Vagina (tissue), 2 donors: Measurements from ENCODE around the gene TEAD4. TPM values are rescaled to one million over a fixed set of nuclear protein-coding genes. Genes with fewer than 3 reads are reported as not detected.

Experiments
- DNase-seq, 2 donors: peaks; one replicate each; pipeline ENCODE4 v3.0.0-alpha.2; 2017; ENCODE audit errors: extremely low spot score in 2 of 2
- H3K27ac ChIP-seq: fragments of 200-600 bp; sonication (generic); one replicate; pipeline ENCODE4 v1.5.1; 2019
- H3K27me3 ChIP-seq: fragments of 200-600 bp; sonication (generic); one replicate; pipeline ENCODE4 v1.5.1; 2019
- H3K36me3 ChIP-seq, 2 donors: fragments of 200-600 bp; sonication (generic); one replicate each; pipeline ENCODE4 v1.5.1; 2017 to 2019
- H3K4me1 ChIP-seq: fragments of 200-600 bp; sonication (generic); one replicate; pipeline ENCODE4 v1.5.1; 2019
- H3K4me3 ChIP-seq, 2 donors: fragments of 200-600 bp; sonication (generic); 1 replicate in 1 of 2; 2 replicates in 1 of 2; pipeline ENCODE4 v1.5.1; 2016 to 2019
- H3K9me3 ChIP-seq: fragments of 200-600 bp; sonication (generic); one replicate; pipeline ENCODE4 v1.5.1; 2019
- CTCF ChIP-seq, 3 experiments: fragments of 450-650 bp in 2 of 3; fragments of 200-600 bp in 1 of 3; sonication (generic) in 1 of 3; IDR thresholded peaks; one replicate each; pipeline ENCODE4 v1.5.1; 2017 to 2019; ENCODE audit warnings: antibody characterized with exemption in 3 of 3, mild to moderate bottlenecking in 2 of 3, moderate library complexity in 2 of 3
- POLR2A ChIP-seq, 2 donors: fragments of 450-650 bp; IDR thresholded peaks; one replicate each; pipeline ENCODE4 v1.6.1; 2017; ENCODE audit warnings: antibody characterized with exemption in 2 of 2, mild to moderate bottlenecking in 2 of 2, moderate library complexity in 2 of 2
- POLR2AphosphoS5 ChIP-seq, 2 donors: sonication (generic); formaldehyde crosslinking; IDR thresholded peaks; one replicate each; pipeline ENCODE4 v1.9.0; 2017; ENCODE audit warnings: antibody characterized with exemption in 2 of 2, mild to moderate bottlenecking in 2 of 2, low read depth in 1 of 2; ENCODE audit not compliant: insufficient read depth in 1 of 2
- intact Hi-C: fragments of 100-400 bp; cut with DNase I; formaldehyde crosslinking; loops from one replicate; pipeline ENCODE4 v1.15.1; 2023
- total RNA-seq: library from RNA; depleted of rRNA; stranded (reverse); fragments of >200 nt; gene quantifications from one replicate; pipeline ENCODE4 v1.2.3, GENCODE V29; 2016

TEAD4 gene
- total RNA-seq, 1 donor from 2014 or later = 18.7 TPM

- H3K9me3 ChIP-seq = no peaks in the 10 kb centered on the region
- H3K4me1 ChIP-seq = peaks cover 25% of the 10 kb centered on the region
- DNase-seq = no peak
- H3K4me3 ChIP-seq = no peak overlapping the region
- H3K27ac ChIP-seq = no peak overlapping the region
- TF ChIP-seq POLR2AphosphoS5 (IDR thresholded peaks at IDR 0.05; ENCODE audit: insufficient read depth in 1 of 2, low read depth in 1 of 2) = no peak
- TF ChIP-seq CTCF (IDR thresholded peaks at IDR 0.05) = no peak
- TF ChIP-seq POLR2A (IDR thresholded peaks at IDR 0.05) = no peak
- no peaks in the 10 kb centered on the region for H3K36me3 ChIP-seq
- intact Hi-C loops = no loop called here
- no peaks in the 10 kb centered on the region for H3K27me3 ChIP-seq
Measured at GRCh38 chr12:2963154-2963759, 4.1 kb downstream of the TEAD4 start.

- no peak overlapping the region for H3K27ac ChIP-seq
- no peak overlapping the region for H3K4me3 ChIP-seq
- peaks cover 20% of the 10 kb centered on the region for H3K4me1 ChIP-seq
- no peaks in the 10 kb centered on the region for H3K27me3 ChIP-seq
- no peaks in the 10 kb centered on the region for H3K36me3 ChIP-seq
- no peaks in the 10 kb centered on the region for H3K9me3 ChIP-seq
- DNase-seq = no peak
- intact Hi-C loops = no loop called here
- no peak for TF ChIP-seq CTCF (IDR thresholded peaks at IDR 0.05)
- no peak for TF ChIP-seq POLR2AphosphoS5 (IDR thresholded peaks at IDR 0.05; ENCODE audit: insufficient read depth in 1 of 2, low read depth in 1 of 2)
- TF ChIP-seq POLR2A (IDR thresholded peaks at IDR 0.05) = no peak
Measured at GRCh38 chr12:2963760-2964292, 4.6 kb downstream of the TEAD4 start.

- no peak for DNase-seq
- TF ChIP-seq POLR2AphosphoS5 (IDR thresholded peaks at IDR 0.05; ENCODE audit: insufficient read depth in 1 of 2, low read depth in 1 of 2) (no peak), POLR2A (IDR thresholded peaks at IDR 0.05) (no peak), CTCF (IDR thresholded peaks at IDR 0.05) (no peak)
- intact Hi-C loops = no loop called here
- Histone ChIP-seq H3K27ac (no peak overlapping the region), H3K4me3 (no peak overlapping the region), H3K4me1 (no peaks in the 10 kb centered on the region), H3K36me3 (no peaks in the 10 kb centered on the region), H3K9me3 (no peaks in the 10 kb centered on the region), H3K27me3 (no peaks in the 10 kb centered on the region)
Measured at GRCh38 chr12:2967651-2968050, 8.5 kb downstream of the TEAD4 start.

GRCh38 chr12:2970744-2971143, 11.5 kb downstream of the TEAD4 start:
- Histone ChIP-seq H3K4me3 (no peak overlapping the region), H3K9me3 (no peaks in the 10 kb centered on the region), H3K27ac (no peak overlapping the region), H3K27me3 (no peaks in the 10 kb centered on the region), H3K4me1 (no peaks in the 10 kb centered on the region), H3K36me3 (no peaks in the 10 kb centered on the region)
- TF ChIP-seq POLR2AphosphoS5 (IDR thresholded peaks at IDR 0.05; ENCODE audit: insufficient read depth in 1 of 2, low read depth in 1 of 2) = no peak
- no peak for TF ChIP-seq POLR2A (IDR thresholded peaks at IDR 0.05)
- no peak for TF ChIP-seq CTCF (IDR thresholded peaks at IDR 0.05)
- intact Hi-C loops = no loop called here
- no peak for DNase-seq

GRCh38 chr12:2973566-2973965, 14.4 kb downstream of the TEAD4 start:
- Histone ChIP-seq H3K4me1 (no peaks in the 10 kb centered on the region), H3K9me3 (no peaks in the 10 kb centered on the region), H3K4me3 (no peak overlapping the region), H3K27ac (no peak overlapping the region), H3K27me3 (no peaks in the 10 kb centered on the region), H3K36me3 (no peaks in the 10 kb centered on the region)
- intact Hi-C loops = no loop called here
- TF ChIP-seq POLR2A (IDR thresholded peaks at IDR 0.05) = no peak
- TF ChIP-seq CTCF (IDR thresholded peaks at IDR 0.05) = no peak
- no peak for TF ChIP-seq POLR2AphosphoS5 (IDR thresholded peaks at IDR 0.05; ENCODE audit: insufficient read depth in 1 of 2, low read depth in 1 of 2)
- no peak for DNase-seq
